HG03196 (cell line): ENCODE data around the gene KIF26A.

Experiments used
- ATAC-seq: cut with Tn5 transposase; IDR thresholded peaks from one replicate; pipeline ENCODE4 v1.9.1; 2021; ENCODE audit not compliant: unreplicated experiment

Gene KIF26A

DNA sequence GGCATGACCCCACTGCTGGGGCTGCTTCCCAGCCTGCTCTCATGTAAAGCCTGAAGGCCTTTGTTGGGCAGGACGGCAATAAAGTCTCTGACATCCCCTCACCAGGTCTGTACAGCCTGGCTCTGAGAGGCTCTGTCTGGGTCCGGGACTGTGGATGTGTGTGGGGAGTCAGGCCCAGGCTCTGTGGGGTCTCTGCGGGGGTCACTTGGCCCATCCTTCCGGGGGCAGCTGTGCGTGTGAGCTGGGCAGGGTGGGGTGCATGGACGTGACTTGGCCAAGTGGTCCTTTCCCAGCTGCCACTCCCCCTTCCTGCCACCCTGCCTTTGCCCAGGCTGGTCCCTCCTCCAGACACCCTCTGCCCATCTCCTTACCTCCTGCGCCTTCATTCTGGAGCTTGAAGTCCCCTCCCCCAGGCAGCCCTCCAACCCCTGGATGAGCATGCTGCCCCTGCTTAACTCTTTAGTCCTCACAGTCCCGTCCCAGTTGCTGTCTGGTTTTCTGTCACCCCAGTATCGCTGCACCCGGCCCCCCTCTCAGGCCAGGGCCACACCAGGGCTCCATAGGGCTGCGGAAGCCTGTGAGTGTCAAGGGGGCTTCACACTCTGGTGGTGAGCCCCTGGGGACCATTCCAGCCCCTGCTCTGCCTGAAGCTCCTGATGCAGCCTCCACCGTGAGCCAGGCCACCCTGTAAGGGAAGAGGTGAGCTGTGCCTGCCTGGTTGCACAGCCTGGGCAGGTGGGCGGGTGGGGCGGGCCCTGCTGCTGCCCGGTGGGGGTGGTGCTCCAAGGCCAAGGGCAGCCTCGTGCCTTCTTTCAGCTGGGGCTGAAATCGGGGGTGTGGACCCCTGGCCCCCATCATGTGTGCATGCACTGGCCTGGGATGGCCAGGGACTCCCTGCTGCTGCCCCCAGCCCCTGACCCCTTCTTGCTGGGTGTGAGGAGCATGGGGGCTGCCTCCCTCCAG is 25.5 kb upstream of the KIF26A start:
- ATAC-seq: no peak

GRCh38 chr14:104113631-104114420 is 24.6 kb upstream of the KIF26A start:
- ATAC-seq: no peak

- no peak for ATAC-seq
Measured at GRCh38 chr14:104114421-104115130, 23.8 kb upstream of the KIF26A start.

- no peak for ATAC-seq
Measured at GRCh38 chr14:104115131-104115600, 23.2 kb upstream of the KIF26A start.

GRCh38 chr14:104115691-104116287 is 22.6 kb upstream of the KIF26A start:
- no peak for ATAC-seq

DNA sequence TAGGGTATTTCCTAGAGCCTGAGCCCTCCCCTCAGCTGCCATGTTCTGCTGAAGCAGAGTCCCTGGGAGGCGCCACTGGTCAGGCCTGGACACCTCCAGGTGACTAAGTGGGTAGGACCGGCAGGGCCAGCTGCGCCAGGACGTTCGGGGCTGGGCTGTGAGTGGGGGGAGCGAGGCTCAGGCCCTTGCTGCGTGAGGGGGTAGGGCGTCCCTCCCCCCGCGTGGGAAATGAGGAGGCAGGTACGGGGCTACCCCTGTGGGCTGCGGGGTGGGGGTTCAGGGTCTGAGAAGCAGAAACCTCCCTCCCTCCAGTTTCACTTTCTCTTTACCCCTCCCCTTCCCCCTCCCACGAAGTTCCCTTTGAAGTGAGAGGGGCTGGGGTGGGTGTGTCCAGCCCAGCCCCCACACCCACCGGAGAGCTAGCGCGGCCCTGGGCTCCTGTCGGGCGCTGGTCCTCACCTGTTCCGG is 22.1 kb upstream of the KIF26A start:
- no peak for ATAC-seq

GRCh38 chr14:104116756-104117340 is 21.5 kb upstream of the KIF26A start:
- ATAC-seq: no peak

- no peak for ATAC-seq
Measured at GRCh38 chr14:104117341-104118005, 20.9 kb upstream of the KIF26A start.

GRCh38 chr14:104118006-104118844 is 20.2 kb upstream of the KIF26A start:
- no peak for ATAC-seq

GRCh38 chr14:104119119-104119487 is 19.3 kb upstream of the KIF26A start:
- ATAC-seq: no peak

- ATAC-seq: no peak
Measured at GRCh38 chr14:104119488-104120251, 18.7 kb upstream of the KIF26A start.

GRCh38 chr14:104120281-104120741 is 18.1 kb upstream of the KIF26A start:
- no peak for ATAC-seq

DNA sequence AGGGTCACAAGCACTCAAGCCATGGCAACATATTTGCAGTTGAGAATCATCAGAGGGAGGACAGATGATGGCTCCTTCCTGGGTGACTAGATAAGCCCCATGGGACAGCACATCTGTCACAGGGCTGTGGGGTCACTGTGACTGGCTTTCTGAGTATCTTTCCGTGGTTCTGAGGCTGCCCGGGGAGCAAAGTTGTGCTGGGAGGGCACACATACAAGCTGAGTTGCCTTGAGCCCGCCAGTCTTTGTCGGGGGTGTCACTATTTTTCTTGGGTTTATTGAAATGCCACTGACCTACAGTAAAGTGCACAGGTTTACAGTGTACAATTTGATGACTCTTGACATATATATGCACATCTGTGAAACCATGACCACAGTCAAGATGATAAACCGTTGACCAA is 17.2 kb upstream of the KIF26A start:
- ATAC-seq: no peak

- no peak for ATAC-seq
Measured at GRCh38 chr14:104123879-104124278, 14.5 kb upstream of the KIF26A start.

GRCh38 chr14:104125011-104125410 is 13.4 kb upstream of the KIF26A start:
- no peak for ATAC-seq

GRCh38 chr14:104126753-104127152 is 11.6 kb upstream of the KIF26A start:
- no peak for ATAC-seq

DNA sequence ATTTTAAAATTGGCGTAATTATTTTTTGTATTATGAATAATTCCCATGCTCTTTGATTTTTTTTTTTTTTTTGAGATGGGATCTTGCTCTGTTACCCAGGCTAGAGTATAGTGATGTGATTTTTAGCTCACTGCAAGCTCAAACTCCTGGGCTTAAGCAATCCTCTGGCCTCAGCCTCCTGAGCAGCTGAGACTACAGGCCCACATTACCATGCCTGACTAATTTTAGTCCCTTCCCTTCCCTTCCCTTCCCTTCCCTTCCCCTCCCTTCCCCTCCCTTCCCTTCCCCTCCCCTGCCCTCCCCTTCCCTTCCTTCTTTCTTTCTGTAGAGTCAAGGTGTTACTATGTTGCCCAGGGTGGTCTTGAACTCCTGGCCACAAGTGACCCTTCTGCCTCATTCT is 9.4 kb upstream of the KIF26A start:
- no peak for ATAC-seq

- no peak for ATAC-seq
Measured at GRCh38 chr14:104129556-104129955, 8.8 kb upstream of the KIF26A start.
